ENCODE measurements around the gene APCDD1.

Gene APCDD1

DNA sequence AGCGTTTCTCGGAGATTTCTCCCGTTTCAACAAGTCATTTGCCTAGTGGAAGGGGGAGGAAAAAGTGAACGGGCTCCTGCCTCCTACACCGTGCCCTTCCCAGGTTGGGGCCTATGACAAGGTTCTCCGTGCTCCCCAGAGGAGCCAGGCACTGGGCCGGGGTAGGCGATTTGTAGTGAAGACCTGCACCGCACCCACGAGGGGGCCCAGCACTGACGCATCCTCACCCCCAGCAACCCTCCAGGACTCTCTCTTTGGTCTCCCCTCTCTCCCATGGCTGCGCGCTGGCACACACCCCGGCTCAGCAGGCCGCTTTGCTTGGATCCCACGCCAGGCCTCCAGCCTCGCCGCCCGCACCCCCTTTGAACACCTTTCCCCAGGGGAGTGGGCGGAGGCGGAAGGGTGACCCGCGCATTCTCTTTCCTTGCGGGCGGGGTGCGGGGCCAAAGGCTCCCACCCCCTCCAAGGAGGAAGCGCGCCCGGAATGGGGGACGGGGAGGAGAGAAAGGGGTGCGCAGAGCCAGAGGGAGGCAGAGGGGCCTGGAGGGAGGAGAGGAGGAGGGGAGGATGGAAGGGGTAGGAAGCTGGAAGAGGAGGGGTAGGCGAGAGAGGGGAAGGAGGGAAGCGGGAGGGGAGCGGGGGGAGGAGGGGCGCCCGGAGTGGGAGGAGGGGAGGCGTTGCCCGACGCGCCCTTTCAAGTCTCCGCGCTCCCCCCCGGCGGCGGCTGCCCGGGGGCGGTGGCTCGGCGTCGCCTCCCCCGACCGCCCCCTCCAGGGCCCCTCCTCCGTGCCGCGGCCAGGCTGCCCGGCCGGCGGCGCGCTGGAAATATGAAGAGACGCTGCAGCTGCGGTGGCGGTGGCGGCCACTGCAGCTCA is at the start of gene APCDD1:
APCDD1 (plus strand) TSS at position 830 of the 875 bp plus-strand sequence. CDS start 347 bp downstream, outside the sequence.
- no peak for DNase-seq

DNA sequence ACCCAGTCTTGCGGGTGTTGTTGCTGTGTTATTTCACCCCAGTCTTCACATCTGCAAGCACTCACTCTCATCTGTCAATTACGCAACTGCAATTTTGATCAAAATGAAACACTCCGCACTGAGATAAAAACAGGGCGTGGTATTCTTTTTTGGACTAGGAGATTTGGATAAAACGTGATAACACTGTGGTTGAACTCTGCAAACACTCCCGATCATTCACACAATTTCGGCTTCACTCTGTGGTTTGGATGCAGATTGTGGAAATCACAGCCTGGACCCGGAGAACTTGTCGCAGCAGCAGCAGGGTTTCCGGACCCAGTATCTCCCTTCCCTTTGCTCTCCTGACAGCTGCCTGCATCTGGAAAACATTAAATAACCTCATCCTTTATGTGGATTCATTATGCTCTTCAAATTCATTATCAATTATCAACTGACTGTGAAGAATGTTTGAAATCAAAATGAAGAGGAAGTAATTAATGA is 49.4 kb upstream of the APCDD1 start:
- DNase-seq: no peak

DNA sequence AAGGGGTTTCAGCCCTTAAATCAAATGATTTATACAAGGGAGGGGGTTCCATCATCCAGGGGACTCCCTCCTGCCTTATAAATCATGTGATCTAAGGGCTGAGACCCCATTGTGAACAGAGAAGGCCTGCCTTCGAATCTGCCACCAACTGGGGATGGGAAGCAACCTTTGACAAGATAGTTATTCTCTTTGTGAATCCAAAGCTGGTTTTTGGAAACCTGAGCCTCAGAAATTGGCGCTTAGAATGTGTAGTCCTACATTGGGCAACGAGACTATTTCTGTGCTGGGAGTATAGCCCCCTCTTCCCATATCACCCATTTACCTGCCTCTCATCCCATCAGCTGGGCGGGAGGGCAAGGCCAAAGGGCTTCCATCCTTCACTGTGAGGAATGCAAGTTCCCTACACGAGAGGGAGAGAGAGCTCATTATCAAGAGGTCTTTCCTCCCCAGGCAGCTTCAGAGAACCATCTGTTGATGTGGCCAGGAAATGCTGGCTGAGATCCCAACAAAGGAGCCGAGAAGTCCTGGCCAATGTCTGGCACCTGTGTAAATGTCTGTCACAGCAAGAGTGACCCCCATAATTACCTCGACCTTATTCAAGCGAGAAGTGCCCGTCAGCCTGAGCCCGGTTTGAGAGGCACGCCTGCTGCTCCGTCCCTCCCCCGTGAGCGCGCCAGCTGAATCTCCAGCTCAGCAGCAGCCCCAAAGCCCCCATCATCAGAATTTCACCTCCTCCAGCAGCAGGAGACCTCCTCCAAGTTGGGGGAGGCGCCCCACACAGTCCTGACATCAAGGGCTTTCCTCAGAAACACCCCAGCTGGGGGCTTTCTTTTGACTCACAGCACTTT is 48.4 kb upstream of the APCDD1 start:
- no peak for DNase-seq

DNA sequence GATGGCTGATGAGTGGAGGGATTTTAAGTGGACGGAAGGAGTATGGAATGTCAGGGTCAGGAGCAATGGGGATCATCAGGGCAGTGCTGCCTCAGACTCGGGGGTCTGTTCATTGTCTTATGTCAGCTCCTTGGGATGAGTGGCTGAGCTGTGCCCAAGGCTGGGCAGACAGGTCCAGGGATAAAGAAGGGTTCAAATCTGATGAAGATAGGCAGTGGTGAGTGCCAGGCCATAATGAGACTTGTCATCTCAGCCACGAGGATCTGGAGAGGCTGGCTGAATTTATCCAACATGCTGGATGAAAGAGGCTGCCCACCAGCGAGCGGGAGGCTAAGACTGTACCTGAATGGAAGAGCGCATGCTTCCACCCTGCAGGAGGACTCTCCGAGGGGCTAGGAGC is 46.3 kb upstream of the APCDD1 start:
- no peak for DNase-seq

DNA sequence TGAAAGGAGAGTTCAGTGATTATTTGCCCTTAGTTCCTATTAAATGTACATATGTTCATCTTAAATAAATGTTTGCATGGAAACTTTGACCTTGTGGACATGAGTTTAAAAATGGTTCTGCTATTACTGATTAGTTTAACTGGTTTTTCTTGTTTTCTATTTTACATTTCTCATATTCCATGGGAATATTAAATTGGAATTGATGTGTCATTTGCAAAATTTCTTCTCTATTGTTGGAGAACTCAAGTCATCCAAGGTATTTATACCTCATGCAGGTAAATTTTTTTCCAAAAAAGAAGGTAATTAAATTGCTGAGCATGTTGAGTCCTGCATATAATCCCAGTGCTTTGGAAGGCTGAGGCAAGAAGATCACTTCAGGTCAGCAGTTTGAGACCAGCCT is 45.4 kb upstream of the APCDD1 start:
- DNase-seq: no peak

DNA sequence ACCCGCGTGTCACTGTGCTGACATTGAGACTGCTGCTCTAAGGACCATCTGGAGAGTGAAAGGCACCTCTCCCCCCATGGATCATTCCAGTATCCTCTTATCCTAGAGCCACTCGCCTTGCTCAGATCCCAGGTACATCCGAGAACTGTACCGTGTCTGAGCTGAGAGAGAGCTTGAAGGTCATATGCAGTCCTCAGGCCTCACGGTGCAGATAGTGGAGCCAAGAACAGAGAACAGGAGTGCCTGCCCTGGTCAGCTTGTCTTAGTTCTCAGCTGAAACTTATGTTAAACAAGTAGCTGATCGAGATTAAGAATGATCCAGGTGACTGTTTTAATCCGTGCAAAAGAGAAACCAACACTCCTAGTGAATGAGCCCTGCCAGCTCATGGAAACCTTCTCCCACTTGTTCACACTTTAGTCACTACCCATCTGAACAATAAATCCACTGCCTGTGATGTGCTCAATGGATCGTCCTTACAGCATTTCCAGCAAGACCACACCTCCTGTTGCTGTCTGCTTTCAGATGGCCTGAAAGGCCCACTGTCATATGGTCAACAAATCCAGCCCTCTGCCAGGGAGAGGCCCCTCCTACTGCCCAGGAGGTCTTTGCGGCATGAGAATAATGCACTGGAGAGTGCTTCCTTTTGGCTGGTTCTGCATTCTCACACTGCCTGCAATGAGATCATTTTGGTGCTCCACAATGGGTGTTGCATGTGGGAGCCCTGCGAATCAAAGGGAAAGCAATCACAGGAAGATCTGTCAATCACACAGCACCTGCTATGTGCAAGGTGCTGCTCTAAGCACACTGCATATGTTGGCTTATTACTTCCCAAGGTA is 43.7 kb upstream of the APCDD1 start:
- no peak for DNase-seq

DNA sequence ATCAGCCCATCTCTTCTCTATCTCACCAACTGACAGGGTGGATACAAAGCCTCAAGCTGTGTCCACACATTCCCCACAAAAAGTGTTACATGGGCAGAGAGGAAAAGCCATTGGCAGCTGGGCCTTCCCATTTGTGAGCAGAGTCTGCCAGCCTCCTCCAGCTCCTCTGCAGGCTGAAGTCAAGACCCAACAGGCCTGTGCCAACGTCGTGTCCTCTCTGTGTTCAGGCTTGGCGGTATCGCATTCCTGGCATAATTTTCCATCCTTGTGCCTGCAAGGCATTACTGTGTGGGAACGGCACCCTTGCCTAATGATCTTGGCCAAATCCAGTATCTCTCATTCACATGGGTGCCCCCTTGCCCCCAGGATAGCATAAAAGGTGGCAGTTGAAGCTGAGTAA is 41.5 kb upstream of the APCDD1 start:
- no peak for DNase-seq

DNA sequence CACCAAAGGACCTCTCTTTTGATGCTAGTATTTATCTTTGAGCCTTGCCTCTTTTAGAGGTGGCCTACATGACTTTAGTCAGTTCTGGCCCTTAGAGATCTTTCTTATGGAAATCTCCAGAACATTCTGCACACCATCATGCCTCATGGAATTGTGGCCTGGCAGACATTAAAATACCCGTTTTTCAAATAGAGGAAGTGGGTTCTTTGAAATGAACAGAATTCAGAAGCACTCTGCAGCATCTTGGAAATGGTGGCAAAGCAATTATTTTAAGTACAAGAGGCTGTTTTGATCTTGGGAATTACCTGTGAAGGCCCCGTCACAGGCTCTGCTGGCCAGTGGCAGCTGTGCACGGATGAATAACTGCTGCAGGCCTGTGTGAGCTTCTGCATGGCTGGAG is 40.7 kb upstream of the APCDD1 start:
- DNase-seq: no peak

DNA sequence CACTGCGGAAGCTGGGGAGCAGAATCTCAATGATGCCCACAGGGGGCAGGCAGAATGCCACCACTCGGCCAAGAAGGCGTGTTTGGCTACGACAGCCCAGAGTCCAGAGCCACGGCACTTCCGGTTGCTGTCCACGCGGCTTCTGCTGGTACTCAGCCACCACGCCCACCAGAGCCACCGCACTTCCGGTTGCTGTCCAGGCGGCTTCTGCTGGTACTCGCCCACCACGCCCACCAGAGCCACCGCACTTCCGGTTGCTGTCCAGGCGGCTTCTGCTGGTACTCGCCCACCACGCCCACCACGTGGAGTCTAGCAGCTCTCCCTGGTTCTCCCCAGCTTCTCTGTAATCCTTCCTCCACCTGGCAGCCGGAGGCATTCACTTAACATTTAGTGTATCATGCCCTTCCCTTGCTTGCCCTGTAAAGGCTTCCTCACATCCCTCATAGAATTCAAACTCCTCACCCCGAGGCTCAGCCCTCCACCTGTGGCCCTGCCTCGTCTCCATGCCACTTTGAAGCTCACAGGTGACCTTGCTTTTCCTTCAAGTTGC is 40.1 kb upstream of the APCDD1 start:
- no peak for DNase-seq

DNA sequence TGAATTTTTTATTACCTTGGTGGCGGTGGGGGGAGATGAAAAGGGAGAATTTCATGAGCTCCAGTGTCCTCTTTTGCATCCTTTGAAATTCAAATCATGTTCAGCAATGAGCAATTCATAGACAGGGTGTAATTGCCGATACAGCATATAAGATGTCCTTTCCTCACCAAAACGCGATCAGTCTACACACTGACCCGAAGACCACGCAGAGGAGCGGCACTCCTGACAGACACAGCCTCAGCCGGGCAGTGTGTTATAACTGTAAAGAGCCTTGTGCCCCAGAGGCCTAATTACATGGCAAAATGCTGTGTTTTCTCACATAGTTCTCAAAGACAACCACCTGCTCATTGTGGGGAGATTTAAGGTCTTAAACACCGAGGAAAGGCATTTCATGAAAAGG is 38.4 kb upstream of the APCDD1 start:
- no peak for DNase-seq

DNA sequence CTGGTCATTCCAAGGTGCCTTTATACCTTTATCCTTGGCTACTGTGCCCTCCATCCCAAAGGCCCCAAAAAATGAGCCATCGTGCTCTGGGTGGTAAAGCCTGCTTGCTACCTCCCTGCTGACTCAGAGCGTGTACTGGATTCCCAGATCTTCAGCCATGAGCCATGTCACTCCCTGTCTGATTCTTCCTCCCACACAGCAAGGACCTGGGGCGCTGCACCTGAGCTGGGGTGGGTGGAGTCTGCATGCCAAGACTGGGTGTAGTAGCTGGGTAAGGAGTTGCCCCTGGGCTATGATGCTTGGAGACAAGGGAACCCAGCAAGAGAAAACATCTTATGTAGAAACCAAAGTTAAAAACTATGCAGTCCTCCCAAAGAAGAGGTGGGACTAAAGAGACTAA is 37.2 kb upstream of the APCDD1 start:
- no peak for DNase-seq

DNA sequence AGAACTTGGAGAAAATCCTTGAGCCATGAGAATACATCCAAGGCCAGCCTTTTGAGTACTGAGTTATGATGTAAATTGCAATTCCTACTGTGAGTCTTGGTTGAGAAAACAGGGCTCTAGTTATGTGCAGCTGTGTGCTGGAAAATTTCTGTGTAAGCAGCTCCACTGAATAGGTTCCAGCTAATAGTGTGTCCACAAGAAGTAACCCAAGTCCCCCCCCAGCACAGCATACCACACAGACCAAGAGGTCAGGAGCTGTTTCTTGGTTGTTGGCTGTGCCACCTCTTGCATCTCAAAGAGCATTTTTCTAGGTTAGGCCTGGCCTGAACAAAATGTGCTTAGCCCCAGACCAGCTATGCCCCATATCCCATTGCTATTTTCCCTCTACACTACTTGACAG is 36.8 kb upstream of the APCDD1 start:
- no peak for DNase-seq

DNA sequence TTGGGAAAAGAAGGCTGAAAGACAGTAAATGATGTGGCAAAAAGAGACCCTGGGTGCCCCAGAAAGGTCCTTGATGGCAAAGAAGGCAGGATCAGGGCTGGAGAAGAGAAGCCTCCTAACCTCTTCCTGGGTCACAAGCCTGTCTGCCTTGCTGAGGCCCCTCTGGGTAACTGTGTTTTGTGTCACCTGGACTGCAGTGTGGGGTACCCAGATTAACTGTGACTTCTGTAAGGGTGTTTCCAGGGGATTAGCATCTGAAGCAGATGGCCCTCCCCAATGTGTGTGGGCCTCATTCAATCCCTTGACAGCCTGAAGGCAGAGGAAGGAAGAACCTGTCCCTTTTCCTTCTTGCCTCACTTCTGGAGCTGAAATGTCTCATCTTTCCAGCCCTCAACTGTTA is 35.6 kb upstream of the APCDD1 start:
- DNase-seq: no peak

DNA sequence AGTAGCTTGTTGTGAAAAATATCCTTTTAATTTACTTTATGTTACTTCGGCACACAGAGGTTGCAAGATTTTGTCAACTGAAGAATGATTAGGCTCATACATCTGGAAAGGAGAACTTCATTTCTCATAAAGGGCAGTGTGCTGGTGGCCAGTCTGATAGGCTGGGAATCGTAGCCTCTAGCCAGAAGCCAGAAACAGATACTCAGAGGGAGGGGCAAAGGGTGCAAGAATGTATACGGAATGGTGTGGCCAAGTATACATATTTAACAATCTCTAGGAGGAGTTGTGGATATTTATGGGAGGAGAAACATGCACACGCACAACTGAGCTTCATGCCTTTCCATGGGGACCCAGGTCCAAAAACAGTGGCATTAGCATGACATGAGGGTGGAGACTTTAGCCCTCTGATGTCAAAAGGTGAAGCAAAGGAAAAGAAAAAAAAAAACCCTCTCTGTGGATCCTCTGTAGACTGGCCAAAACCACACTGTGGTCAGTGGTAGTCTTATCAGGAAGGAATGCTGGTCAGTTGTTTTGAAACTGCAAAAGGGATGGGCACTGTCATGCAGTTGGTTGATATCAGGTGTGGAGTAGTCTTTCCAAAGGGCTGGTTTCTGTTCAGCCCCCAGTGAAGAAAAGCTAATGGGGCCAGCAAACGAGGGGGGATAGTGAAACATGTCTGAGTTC is 34.9 kb upstream of the APCDD1 start:
- no peak for DNase-seq

DNA sequence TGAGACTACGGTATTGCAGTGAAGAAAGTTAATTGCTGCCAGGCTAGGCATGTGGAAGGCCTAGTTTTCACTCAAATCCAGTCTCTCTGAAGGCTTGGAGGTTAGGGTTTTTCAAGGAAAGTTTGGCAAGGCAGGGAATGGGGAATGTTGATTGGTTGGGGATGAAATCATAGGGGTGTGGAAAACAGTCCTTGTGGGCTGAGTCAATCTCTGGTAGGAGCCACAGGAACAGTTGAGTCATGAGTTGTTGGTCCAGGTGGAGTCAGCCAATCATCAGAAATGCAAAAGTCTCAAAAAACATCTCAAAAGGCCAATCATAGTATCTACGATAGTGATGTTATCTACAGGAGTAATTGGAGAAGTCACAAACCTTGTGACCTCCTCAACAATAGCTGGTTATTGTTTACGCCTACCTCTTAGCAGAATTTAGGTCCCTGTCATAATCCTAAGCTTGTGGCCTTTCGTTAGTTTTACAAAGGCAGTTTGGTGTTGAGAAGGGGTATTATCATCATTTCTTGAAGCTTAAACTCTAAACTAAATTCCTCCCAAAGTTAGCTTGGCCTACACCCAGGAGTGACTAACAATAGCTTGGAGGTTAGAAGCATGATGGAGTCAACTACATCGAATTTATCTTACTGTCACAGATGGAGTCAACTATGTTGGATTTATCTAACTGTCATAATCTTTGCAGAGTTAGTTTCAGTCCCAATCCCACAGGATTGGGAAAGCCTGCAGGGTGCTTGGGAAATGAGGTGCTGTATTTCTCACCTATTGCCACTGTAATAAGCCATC is 33.7 kb upstream of the APCDD1 start:
- DNase-seq: no peak

DNA sequence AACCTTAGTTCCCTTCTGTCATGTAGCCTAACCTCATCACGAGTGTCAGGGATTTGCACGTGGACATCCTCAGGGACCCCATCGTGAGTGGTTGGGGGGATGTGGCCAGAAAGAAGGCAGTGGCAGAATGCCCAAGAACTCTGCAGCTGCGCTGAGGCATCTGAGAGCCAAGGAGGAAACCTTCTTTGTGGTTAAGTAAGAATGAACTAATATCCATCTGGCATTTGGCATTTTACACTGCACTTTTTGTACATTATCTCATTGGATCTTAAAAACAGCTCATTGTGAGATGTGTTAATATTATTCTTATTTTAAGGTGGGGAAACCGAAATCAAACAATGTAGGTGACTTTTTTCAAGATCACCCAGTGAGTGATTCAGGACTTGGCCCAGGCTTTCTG is 32.6 kb upstream of the APCDD1 start:
- DNase-seq: no peak

DNA sequence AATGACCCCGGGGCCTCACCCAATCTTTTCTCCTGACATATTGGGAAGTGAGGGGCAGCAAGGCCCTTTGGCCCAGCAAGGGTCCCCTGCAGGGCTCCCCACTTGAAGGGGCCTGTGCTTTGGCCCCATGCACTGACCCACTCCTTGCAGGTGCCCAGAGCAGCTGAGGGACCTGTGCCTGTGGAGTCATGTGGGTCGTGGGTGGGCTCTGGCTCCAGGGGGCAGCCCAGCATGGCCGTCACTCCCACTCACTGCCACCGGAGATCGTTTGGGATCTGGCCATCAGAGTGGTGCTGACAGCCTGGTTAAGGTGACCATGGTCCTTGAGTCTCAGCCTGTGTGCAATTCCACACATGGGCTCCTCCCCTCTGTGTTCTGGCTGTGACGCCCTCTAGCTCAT is 31.7 kb upstream of the APCDD1 start:
- no peak for DNase-seq

DNA sequence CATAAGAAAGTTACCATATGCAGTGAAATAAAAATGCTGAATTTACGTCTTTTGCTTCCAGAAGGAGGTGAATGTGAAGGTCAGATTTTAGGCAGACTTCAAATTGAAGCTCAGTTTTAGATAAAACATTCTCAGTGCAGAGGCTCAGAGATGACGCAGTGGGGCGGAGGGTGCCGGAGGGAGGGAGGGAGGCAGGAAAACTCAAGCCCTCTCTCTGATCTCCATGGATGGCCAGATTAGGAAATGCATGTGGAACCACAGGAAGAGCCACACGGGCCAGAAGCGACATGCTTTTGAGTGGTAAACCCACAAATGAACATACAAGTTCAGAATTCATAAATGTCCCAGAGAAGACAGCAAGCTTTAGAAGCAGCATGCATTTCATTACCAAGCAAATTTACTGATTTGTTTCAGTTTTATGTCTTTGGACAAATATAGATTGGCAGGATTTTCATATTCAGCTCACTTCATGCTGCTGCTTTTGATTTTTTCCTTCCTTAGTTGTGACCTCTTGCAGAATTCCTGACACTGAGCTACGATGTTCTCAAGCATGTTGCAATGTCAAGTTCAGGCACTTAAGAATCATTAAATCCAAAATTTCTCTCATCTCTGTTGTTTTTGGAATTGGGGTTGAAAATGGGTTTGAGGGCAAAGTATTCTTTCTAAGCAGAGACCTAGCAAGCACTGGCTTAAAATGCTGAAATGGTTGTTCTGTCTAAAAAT is 29.7 kb upstream of the APCDD1 start:
- no peak for DNase-seq

DNA sequence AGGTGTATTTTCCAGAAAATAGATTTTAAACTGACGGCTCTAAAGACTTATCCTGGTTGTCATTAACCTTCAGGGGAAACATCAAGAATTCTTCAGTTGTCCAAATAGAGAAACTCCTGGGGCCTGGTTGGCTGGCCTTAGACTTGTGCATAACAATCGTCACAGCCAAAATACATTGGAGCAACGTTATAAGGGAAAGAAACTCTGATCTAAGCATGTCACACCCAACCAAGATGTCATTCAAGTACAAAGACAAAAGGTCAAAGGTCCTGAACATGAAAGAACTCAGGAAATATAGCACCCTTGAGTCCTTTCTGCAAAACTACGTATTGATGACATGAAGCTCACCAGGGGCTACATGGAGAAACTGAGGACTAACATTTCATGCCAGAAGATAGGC is 23.8 kb upstream of the APCDD1 start:
- DNase-seq: no peak

DNA sequence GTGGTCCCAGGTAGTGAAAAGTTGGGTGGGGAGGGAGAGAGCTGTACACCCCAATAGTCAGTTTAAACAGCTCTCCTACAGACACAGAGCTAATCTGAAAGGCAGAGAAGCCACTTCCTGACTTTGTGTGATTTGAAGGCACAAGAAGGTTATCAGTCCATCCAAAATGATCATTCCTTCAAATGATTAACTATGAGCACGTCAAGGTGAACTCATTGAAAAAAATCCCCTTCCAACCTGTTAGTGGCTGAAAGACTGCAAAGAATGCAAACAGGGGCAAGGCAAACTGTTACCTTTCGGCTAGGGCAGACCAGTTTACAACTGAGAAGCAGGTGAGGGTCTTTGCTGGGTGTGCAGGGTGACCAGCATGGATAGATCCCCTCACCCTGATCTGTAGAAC is 22.8 kb upstream of the APCDD1 start:
- DNase-seq: no peak

DNA sequence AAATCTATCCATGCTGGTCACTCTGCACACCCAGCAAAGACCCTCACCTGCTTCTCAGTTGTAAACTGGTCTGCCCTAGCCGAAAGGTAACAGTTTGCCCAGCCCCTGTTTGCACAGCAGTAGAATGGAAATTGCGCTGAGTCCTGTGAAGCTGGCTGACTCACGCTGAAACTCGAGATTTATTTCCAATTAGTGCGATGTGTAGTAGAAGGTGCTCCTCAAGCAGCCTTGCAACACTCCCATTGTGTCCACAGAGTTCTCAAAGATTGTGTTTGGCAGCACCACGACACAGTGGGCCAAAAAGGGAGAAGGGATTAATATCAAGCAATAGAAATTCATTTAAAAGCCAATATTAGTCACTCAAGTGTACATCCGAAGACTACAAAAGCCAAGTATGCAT is 21.7 kb upstream of the APCDD1 start:
- DNase-seq: no peak
